Immature natural killer cell (primary cell): ENCODE results near the gene CIAO2A. TPM values are rescaled to one million over a fixed set of nuclear protein-coding genes. Genes with fewer than 3 reads are reported as not detected.
"Not testable (repeated sequence)": the region's sequence is repeated elsewhere in the genome, so short reads cannot be mapped to it uniquely, and the experiment has no call there.

ENCODE experiments used
- DNase-seq, 3 donors: peaks; one replicate each; pipeline ENCODE4 v3.0.0; 2022; ENCODE audit warnings: mixed read lengths in 1 of 3
- H3K27ac Mint-ChIP-seq, 6 donors: one replicate each; pipeline ENCODE4 v1.8.0; 2020; ENCODE audit warnings: mixed read lengths in 6 of 6, mild to moderate bottlenecking in 5 of 6, inconsistent platforms in 4 of 6, moderate library complexity in 3 of 6
- H3K27me3 Mint-ChIP-seq, 3 donors: one replicate each; pipeline ENCODE4 v1.8.0; 2020 to 2021; ENCODE audit warnings: low read depth in 3 of 3, mild to moderate bottlenecking in 3 of 3, mixed read lengths in 3 of 3, moderate library complexity in 3 of 3, inconsistent platforms in 1 of 3
- H3K36me3 Mint-ChIP-seq, 3 donors: one replicate each; pipeline ENCODE4 v1.8.0; 2020; ENCODE audit warnings: mixed read lengths in 3 of 3, inconsistent platforms in 2 of 3, mild to moderate bottlenecking in 2 of 3
- H3K4me1 Mint-ChIP-seq, 2 donors: one replicate each; pipeline ENCODE4 v1.8.0; 2020; ENCODE audit warnings: inconsistent platforms in 2 of 2, mild to moderate bottlenecking in 2 of 2, mixed read lengths in 2 of 2, moderate library complexity in 1 of 2
- H3K4me3 Mint-ChIP-seq, 5 donors: one replicate each; pipeline ENCODE4 v1.8.0; 2020; ENCODE audit warnings: mild to moderate bottlenecking in 5 of 5, mixed read lengths in 5 of 5, inconsistent platforms in 3 of 5, moderate library complexity in 3 of 5
- H3K9me3 Mint-ChIP-seq, 6 donors: one replicate each; pipeline ENCODE4 v1.8.0; 2020; ENCODE audit warnings: mild to moderate bottlenecking in 6 of 6, mixed read lengths in 6 of 6, inconsistent platforms in 4 of 6, moderate library complexity in 3 of 6
- polyA plus RNA-seq, 3 donors: library from polyadenylated mRNA; unstranded; fragments of 300-500 nt; fragmentation: Illumina TruSeq; gene quantifications; one replicate each; pipeline ENCODE4 v1.2.3, GENCODE V29; 2021

Gene CIAO2A
- polyA plus RNA-seq, 3 donors from 2014 or later, result 67.1 to 168 (median 102) TPM

DNA sequence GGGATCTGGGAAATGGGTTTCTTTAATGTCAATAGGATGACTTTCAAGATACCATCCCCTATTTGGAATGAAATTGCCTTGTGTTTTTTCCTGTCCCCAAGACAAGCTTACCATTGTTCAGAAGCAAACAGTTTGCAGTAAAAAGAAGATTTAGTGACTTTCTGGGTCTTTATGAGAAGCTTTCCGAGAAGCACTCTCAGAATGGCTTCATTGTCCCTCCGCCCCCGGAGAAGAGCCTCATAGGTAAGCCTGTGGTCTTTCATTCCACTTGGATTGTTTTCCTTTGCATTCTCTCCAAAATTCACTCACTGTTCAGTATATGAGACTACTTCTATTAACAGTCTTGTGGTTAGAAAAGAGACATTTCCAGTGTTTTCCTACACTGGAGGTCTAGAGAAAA is 32.3 kb upstream of the CIAO2A start:
- no peaks in the 10 kb centered on the region for H3K9me3 Mint-ChIP-seq
- DNase-seq, result no peak
- H3K4me3 Mint-ChIP-seq, result no peak overlapping the region
- peaks cover 17 to 63% (median 32%) of the 10 kb centered on the region in 3 donors for H3K36me3 Mint-ChIP-seq
- peaks cover 6 to 10% of the 10 kb centered on the region in 2 donors for H3K4me1 Mint-ChIP-seq
- no peaks in the 10 kb centered on the region for H3K27me3 Mint-ChIP-seq
- peak overlapping the region in 2 of 6 donors; percentile 40 to 41 for H3K27ac Mint-ChIP-seq

DNA sequence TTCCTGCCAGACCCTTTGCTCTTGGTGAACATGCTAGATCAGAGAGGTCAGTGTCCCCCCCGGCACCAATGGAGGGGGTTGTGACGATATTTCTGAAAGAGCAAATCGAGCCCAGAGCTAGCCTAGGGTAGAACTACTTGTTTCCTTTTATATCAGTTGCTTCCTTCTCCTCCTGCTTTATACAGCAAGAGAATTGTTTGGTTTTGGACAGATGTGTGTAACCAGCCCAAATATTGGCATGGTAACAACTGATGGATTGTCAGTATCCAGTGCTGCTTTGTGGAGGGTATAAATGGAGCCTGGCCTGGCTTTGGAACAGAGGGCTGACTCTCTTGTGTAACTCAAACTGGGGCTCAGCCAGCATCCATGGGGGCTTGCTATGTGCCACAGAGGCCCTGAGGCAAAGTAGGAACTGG is 29.3 kb upstream of the CIAO2A start:
- Mint-ChIP-seq H3K9me3 (no peaks in the 10 kb centered on the region), H3K36me3 (peaks cover 20 to 53% (median 28%) of the 10 kb centered on the region in 3 donors), H3K27me3 (no peaks in the 10 kb centered on the region), H3K4me3 (no peak overlapping the region), H3K27ac (no peak overlapping the region), H3K4me1 (peaks cover 6 to 8% of the 10 kb centered on the region in 2 donors)
- DNase-seq, result no peak

DNA sequence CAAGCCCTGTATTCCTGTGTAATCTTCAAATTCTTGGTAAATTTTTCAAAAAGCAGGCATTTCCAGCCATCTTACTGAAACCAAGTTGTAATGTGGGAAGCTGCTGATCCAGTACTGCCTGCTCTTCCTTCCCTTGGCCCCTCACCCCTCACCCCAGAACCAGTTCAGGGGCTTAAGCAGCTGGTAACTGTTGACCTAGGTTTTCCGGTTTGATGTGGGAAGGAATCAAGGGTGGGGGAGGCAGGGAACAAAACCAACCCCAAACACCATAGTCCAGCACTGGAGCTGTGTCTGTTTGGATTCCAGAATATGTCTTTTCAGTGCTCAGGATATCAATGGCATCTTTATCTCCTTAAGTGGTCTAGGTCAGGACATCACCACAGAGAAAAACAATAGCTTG is 28.8 kb upstream of the CIAO2A start:
- Mint-ChIP-seq H3K36me3 (peaks cover 16 to 51% (median 23%) of the 10 kb centered on the region in 3 donors), H3K27ac (no peak overlapping the region), H3K9me3 (no peaks in the 10 kb centered on the region), H3K4me1 (peaks cover 6 to 7% of the 10 kb centered on the region in 2 donors), H3K4me3 (no peak overlapping the region), H3K27me3 (no peaks in the 10 kb centered on the region)
- DNase-seq, result no peak

DNA sequence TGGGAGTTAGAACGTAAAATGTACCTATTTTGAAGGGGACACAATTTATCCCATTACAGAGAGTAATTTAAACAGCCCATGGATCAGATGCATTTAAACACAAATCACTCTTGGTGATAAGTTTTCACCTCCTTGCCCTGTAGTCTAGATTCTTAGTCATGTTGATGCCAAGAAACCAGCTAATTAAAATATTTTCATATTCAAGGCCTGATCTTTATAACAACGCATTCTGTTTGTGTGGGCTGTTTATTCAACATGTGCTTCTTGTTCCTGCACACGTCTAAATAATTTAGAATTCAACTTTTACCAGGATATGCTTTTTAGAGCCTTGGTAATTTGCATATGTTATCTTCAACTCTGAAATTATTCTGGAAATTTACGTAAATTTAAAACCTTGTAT is 28.0 kb upstream of the CIAO2A start:
- peaks cover 6% of the 10 kb centered on the region in 2 donors for H3K4me1 Mint-ChIP-seq
- no peak overlapping the region for H3K4me3 Mint-ChIP-seq
- H3K27me3 Mint-ChIP-seq, result no peaks in the 10 kb centered on the region
- H3K27ac Mint-ChIP-seq, result no peak overlapping the region
- no peak for DNase-seq
- H3K9me3 Mint-ChIP-seq, result no peaks in the 10 kb centered on the region
- H3K36me3 Mint-ChIP-seq, result peaks cover 14 to 49% (median 22%) of the 10 kb centered on the region in 3 donors

DNA sequence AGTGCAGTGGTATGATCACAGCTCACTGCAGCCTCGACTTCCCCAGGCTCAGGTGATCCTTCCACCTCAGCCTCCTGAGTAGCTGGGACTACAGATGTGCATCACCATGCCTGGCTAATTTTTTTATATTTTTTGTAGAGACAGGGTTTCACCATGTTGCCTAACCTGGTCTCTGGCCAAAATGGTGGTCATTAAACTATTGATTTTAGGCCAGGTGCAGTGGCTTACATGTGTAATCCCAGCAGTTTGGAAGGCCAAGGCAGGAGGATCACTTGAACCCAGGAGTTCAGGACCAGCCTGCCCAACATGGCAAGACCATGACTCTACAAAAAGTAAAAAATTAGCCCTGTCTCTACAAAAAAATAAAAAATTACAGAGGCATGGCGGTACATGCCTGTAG is 26.7 kb upstream of the CIAO2A start:
- not testable (repeated sequence) for H3K9me3 Mint-ChIP-seq, H3K27ac Mint-ChIP-seq, H3K4me3 Mint-ChIP-seq, H3K27me3 Mint-ChIP-seq, DNase-seq, H3K4me1 Mint-ChIP-seq
- H3K36me3 Mint-ChIP-seq, result peaks cover 14 to 46% (median 15%) of the 10 kb centered on the region in 3 donors

DNA sequence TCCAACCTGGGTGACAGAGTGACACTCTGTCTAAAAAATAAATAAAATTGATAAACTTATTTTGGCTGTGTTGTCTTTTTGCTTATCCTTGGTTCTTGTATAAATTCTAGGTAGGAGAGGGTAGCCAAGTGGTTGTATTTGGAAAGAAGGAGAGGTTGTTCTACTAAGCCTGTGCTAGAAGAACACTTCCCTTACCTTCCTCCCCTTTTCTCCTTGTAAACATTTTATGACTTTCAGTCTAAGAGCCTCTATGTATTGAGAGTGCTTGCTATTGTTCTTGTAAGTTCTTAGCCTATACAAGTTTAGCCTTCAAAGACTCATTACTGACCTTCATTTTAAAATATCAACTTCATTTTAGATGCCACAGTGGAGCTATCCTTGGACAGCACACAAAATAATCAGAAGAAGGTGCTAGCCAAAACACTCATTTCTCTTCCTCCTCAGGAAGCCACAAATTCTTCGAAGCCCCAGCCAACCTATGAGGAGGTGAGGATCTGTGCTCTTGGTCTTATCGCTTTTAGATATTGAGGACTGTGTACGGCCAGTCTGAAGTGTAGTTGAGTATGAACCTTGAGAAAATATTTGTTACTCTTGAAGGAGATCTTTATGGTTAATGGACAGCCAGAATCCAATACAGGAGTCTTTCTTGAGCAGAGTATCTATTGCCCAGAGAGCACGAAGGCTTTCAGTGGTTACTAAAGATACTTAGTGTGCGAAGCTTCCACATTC is 24.3 kb upstream of the CIAO2A start:
- DNase-seq, result no peak
- no peaks in the 10 kb centered on the region for H3K9me3 Mint-ChIP-seq
- peaks cover 19 to 46% (median 20%) of the 10 kb centered on the region in 3 donors for H3K36me3 Mint-ChIP-seq
- H3K27me3 Mint-ChIP-seq, result no peaks in the 10 kb centered on the region
- no peak overlapping the region for H3K4me3 Mint-ChIP-seq
- H3K27ac Mint-ChIP-seq, result peak overlapping the region in 1 of 6 donors; percentile 7
- H3K4me1 Mint-ChIP-seq, result peaks cover 6 to 9% of the 10 kb centered on the region in 2 donors

DNA sequence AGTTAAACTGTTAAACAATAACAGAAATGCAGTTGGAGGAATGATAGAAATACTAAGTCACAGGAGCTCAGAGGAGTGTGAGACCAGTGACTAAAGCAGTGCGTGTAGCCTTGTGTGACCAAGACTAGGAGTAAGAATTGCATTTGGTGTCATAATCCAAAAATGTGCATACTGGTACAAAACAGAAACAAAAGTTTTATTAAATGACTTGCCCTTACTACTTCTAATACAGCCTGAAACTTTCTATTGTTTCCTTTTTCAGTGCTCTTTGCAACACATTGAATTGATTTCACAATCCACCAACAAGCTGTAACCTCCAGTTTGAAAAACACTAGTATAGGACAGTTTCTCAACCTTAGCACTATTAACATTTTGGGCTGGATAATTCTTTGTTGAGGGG is 19.3 kb upstream of the CIAO2A start:
- H3K27me3 Mint-ChIP-seq, result no peaks in the 10 kb centered on the region
- no peak for DNase-seq
- peaks cover 7 to 30% (median 10%) of the 10 kb centered on the region in 3 donors for H3K36me3 Mint-ChIP-seq
- H3K4me3 Mint-ChIP-seq, result no peak overlapping the region
- H3K9me3 Mint-ChIP-seq, result no peaks in the 10 kb centered on the region
- H3K4me1 Mint-ChIP-seq, result peaks cover 36 to 41% of the 10 kb centered on the region in 2 donors
- peak overlapping the region in 1 of 6 donors; percentile 55 for H3K27ac Mint-ChIP-seq

DNA sequence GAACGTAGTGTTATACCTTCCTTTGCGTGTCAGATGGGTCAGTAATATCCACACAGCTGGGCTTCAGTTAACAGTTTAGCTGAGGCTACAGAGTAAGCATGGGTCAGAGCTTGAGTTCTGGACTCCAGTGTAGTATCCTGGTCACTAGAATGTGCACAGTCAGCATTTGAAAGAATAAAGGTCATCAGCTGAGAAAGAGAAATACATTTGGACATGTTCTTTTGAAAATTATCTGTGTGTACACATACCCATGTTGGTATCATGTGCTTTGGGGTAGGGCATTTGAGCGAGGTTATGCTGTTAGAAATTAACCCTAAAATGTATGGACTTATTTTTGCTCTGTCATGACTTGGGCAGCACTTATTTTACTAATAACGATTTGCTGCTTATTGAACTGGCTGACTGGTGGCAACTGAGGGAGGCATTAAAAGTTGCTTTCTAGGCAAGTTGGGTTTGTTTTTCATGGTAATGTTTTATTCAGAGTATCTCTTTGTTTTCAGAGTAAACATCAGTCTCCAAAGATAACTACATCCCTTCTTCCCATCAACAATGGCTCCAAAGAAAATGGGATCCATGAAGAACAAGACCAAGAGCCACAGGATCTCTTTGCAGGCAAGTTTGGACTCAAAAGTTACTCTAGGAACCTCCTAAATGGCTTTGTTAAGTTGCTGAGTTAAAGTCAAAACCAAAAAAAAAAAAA is 18.6 kb upstream of the CIAO2A start:
- Mint-ChIP-seq H3K27me3 (peaks cover 0 to 2% (median 0%) of the 10 kb centered on the region in 3 donors), H3K36me3 (peaks cover 7 to 27% (median 10%) of the 10 kb centered on the region in 3 donors), H3K9me3 (no peaks in the 10 kb centered on the region), H3K4me1 (peaks cover 35 to 42% of the 10 kb centered on the region in 2 donors), H3K4me3 (no peak overlapping the region), H3K27ac (peak overlapping the region in 1 of 6 donors; percentile 17)
- DNase-seq, result no peak

DNA sequence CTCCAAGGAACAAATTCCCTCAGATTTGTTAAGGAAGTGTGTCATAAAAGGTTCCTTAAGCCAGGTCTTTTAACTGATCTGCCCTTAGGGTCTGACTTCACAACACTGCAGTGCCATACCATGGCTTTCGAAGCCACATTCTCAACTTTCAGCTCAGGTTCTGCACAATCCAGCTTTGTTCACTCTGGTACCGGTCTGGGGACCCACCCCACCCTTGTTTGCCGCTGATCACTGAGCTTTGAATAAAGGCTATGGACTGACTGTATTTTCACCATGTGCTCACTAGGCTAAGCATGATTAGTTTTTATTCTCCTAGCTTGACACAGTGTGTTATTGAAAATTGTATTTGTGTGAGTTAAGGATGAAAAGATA is 18.0 kb upstream of the CIAO2A start:
- Mint-ChIP-seq H3K36me3 (peaks cover 6 to 23% (median 10%) of the 10 kb centered on the region in 3 donors), H3K27me3 (peaks cover 0 to 2% (median 0%) of the 10 kb centered on the region in 3 donors), H3K4me1 (peaks cover 35 to 47% of the 10 kb centered on the region in 2 donors), H3K4me3 (no peak overlapping the region), H3K9me3 (no peaks in the 10 kb centered on the region), H3K27ac (no peak overlapping the region)
- no peak for DNase-seq

DNA sequence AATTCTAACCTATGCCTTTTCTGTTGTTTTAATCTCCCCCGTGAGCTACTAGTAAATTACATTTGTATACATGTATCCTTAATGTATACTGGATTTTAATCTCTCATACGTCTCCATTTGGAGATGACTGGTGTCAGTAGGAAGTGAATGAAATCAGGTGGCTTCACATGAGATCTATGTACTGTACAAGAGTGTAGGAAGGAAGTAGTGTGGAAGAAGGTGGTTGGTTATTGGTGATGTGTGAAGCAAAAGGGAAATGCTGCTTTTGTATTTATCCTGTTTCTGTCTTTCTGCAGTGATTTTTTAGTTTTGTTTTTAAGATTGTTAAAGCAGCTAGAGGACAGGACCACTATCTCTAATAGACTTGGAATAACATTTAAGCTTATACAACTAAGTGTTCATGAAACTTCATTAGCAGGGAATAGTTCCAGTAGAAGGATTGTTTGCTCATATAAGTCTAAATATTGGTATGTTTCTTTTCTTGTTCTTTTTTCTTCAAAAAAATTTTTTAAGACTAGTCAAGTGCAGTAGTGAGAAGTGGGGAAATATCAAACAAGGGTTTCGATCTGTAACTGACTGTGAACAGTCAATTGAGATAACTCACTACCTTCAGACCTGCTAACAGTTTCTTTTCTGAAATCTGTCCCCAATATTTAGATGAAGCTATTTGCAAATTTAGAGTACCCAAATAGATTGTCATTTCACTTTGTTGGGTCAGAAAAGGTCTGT is 17.5 kb upstream of the CIAO2A start:
- Mint-ChIP-seq H3K4me3 (peak overlapping the region; percentile 28 to 72 (median 63)), H3K4me1 (peaks cover 39 to 53% of the 10 kb centered on the region in 2 donors)

DNA sequence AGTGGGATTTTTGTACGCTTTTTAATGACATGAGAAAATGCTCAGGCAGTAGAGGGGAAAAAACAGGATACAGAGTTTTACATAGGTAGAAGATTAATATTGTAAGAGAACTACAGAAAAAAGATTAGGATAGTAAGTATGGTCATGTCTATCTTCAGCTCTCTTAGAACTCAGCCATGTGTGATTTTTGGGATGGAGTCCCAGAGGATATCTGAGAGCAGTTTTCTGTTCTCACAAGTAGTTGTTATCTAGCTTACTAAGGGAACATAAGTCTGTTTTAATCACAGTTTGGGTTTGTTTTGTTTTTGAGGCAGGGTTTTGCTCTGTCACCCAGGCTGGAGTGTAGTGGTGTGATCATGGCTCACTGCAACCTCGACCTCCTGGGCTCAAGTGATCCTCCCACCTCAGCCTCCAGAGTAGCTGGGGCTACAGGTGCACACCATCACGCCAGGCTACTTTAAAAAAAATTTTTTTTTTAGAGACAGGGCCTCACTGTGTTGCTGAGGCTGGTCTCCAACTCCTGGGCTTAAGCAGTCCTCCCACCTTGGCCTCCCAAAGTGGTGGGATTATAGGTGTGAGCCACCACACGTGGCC is 16.6 kb upstream of the CIAO2A start:
- peak overlapping the region; percentile 37 to 83 (median 66) for H3K27ac Mint-ChIP-seq
- peaks cover 41 to 59% of the 10 kb centered on the region in 2 donors for H3K4me1 Mint-ChIP-seq
- not testable (repeated sequence) for DNase-seq, H3K27me3 Mint-ChIP-seq, H3K9me3 Mint-ChIP-seq
- peaks cover 5 to 19% (median 10%) of the 10 kb centered on the region in 3 donors for H3K36me3 Mint-ChIP-seq
- H3K4me3 Mint-ChIP-seq, result peak overlapping the region in 2 of 5 donors; percentile 14 to 64

More for the DNA sequence above, 17.5 kb upstream of the CIAO2A start:
- Mint-ChIP-seq H3K27ac (peak overlapping the region; percentile 16 to 83 (median 52)), H3K9me3 (no peaks in the 10 kb centered on the region), H3K27me3 (peaks cover 0 to 2% (median 0%) of the 10 kb centered on the region in 3 donors), H3K36me3 (peaks cover 5 to 19% (median 10%) of the 10 kb centered on the region in 3 donors)
- DNase-seq, result peak in 1 of 3 donors; percentile 13

DNA sequence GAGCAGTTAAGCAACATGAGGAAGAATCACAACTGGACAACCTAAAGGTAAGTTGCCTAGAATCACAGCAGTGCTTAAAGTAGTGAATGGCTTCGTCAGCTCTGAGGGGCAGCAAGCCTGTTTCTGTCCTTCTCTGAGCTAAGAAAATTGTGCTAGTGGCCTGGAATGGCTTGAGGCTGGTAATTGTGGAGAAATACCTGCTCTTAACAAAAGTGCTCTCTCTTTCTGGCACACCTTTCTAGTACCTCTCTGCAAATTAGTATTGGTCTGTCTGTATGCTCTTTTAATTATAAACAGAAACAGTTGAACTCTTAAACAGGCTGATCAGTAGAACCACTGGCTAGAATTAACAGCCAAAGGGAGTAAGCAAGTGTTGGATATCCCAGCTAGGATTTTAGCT is 13.7 kb upstream of the CIAO2A start:
- Mint-ChIP-seq H3K27ac (peak overlapping the region in 1 of 6 donors; percentile 30), H3K36me3 (peaks cover 0 to 2% (median 0%) of the 10 kb centered on the region in 3 donors), H3K4me1 (peaks cover 45 to 67% of the 10 kb centered on the region in 2 donors), H3K4me3 (no peak overlapping the region), H3K27me3 (peaks cover 0 to 2% (median 1%) of the 10 kb centered on the region in 3 donors), H3K9me3 (no peaks in the 10 kb centered on the region)
- no peak for DNase-seq

DNA sequence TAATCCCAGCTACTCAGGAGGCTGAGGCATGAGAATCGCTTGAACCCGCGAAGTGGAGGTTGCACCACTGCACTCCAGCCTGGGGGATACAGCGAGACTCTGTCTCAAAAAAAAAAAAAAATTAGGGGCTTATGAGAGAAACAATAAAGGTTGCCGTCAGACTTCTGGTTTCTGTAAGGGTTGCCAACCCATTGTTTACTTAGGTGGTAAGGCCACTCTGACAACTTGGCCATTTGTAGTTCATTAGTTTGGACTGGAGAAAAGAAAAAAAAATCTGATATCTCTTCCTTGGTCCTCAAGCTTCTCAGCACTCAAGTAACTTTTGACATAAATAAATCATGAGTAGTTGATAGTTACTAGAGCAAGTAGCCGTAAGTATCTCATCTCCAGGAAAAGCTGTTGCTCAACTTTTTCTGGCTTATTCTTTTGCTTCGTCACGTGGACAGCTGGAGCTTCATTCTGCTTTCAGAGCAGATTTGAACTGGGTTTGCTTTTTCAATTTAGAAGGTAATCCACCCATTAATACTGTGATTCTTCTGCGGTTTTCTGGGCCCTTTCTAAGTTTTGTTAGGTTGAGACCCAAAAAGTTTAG is 11.6 kb upstream of the CIAO2A start:
- H3K27ac Mint-ChIP-seq, result no peak overlapping the region
- H3K9me3 Mint-ChIP-seq, result no peaks in the 10 kb centered on the region
- peaks cover 25 to 61% of the 10 kb centered on the region in 2 donors for H3K4me1 Mint-ChIP-seq
- DNase-seq, result no peak
- no peak overlapping the region for H3K4me3 Mint-ChIP-seq
- H3K36me3 Mint-ChIP-seq, result peaks cover 0 to 3% (median 0%) of the 10 kb centered on the region in 3 donors
- H3K27me3 Mint-ChIP-seq, result peaks cover 0 to 2% (median 1%) of the 10 kb centered on the region in 3 donors
